Amniotic epithelial cell (primary cell): ENCODE measurements around the gene WDR48.

Experiments used
- DNase-seq: peaks from one replicate; pipeline ENCODE4 v3.0.0-alpha.2; 2010; ENCODE audit warnings: low read depth

The WDR48 gene

GRCh38 chr3:39064646-39065045, 12.8 kb downstream of the WDR48 start:
- no peak for DNase-seq

GRCh38 chr3:39065197-39065596, 13.4 kb downstream of the WDR48 start:
- DNase-seq, result peak; percentile 27

GRCh38 chr3:39067286-39067685, 15.5 kb downstream of the WDR48 start:
- peak; percentile 16 for DNase-seq

GRCh38 chr3:39068556-39068955, 16.7 kb downstream of the WDR48 start:
- DNase-seq, result no peak

- DNase-seq, result no peak
Observed at GRCh38 chr3:39075910-39076309, 24.1 kb downstream of the WDR48 start.

GRCh38 chr3:39079530-39079929, 27.7 kb downstream of the WDR48 start:
- no peak for DNase-seq

- no peak for DNase-seq
Observed at GRCh38 chr3:39080026-39080425, 28.2 kb downstream of the WDR48 start.

GRCh38 chr3:39082666-39083313, 31.0 kb downstream of the WDR48 start:
- DNase-seq, result no peak

GRCh38 chr3:39086144-39086543, 34.3 kb downstream of the WDR48 start:
- DNase-seq, result no peak

- peak; percentile 14 for DNase-seq
Observed at GRCh38 chr3:39088456-39088855, 36.6 kb downstream of the WDR48 start.

GRCh38 chr3:39088889-39089288, 37.1 kb downstream of the WDR48 start:
- DNase-seq, result peak; percentile 65

- peak; percentile 67 for DNase-seq
Observed at GRCh38 chr3:39090922-39091321, 39.1 kb downstream of the WDR48 start.

GRCh38 chr3:39094851-39095677, 43.2 kb downstream of the WDR48 start:
- peak; percentile 45 for DNase-seq

GRCh38 chr3:39095778-39096177, 44.0 kb downstream of the WDR48 start:
- no peak for DNase-seq

GRCh38 chr3:39096775-39097174, 45.0 kb downstream of the WDR48 start:
- no peak for DNase-seq

- DNase-seq, result no peak
Observed at GRCh38 chr3:39097716-39098472, 46.1 kb downstream of the WDR48 start.

GRCh38 chr3:39098473-39099000, 46.7 kb downstream of the WDR48 start:
- DNase-seq, result no peak

- DNase-seq, result no peak
Observed at GRCh38 chr3:39099242-39099641, 47.4 kb downstream of the WDR48 start.

- no peak for DNase-seq
Observed at GRCh38 chr3:39099738-39100499, 48.1 kb downstream of the WDR48 start.

- no peak for DNase-seq
Observed at GRCh38 chr3:39100500-39100886, 48.7 kb downstream of the WDR48 start.

GRCh38 chr3:39101022-39101689, 49.3 kb downstream of the WDR48 start:
- DNase-seq, result peak; percentile 38
